ENCODE measurements around the gene DYSF. TPM values are rescaled to one million over a fixed set of nuclear protein-coding genes. Genes with fewer than 3 reads are reported as not detected.
"Not testable (repeated sequence)": the region's sequence is repeated elsewhere in the genome, so short reads cannot be mapped to it uniquely, and the experiment has no call there.

DYSF gene
- 1 to 10 TPM; 1.7 to 5.0 (median 2.6) TPM for total RNA-seq

DNA sequence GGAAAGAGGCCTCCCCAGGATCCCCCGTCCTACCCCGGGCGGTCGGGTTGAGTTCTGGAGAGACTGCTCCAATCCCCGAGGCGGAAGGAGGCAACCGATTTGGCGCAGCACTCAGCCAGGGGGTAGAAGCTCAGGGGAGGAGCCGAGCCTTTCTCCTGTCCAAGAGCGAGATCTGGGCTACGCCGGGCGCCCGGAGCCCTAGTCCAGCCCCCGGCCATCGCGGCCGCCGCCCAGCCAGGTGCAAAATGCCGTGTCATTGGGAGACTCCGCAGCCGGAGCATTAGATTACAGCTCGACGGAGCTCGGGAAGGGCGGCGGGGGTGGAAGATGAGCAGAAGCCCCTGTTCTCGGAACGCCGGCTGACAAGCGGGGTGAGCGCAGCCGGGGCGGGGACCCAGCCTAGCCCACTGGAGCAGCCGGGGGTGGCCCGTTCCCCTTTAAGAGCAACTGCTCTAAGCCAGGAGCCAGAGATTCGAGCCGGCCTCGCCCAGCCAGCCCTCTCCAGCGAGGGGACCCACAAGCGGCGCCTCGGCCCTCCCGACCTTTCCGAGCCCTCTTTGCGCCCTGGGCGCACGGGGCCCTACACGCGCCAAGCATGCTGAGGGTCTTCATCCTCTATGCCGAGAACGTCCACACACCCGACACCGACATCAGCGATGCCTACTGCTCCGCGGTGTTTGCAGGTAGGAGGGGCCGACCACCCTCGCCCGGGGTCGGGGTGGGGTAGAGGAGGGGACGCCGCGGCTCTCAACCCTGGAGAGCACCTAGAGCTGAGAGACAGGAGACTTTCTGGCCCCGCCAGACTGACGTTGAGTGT is at the start of gene DYSF:
Gene DYSF (plus strand): TSS at position 158 of the 817 bp plus-strand sequence.
- under 1% methylated on average over 33 of the region's 66 CpGs for WGBS
- peaks cover 20% of the 10 kb centered on the region for H3K27me3 ChIP-seq
- no peak for DNase-seq (ENCODE audit: low spot score in 2 of 2)

DNA sequence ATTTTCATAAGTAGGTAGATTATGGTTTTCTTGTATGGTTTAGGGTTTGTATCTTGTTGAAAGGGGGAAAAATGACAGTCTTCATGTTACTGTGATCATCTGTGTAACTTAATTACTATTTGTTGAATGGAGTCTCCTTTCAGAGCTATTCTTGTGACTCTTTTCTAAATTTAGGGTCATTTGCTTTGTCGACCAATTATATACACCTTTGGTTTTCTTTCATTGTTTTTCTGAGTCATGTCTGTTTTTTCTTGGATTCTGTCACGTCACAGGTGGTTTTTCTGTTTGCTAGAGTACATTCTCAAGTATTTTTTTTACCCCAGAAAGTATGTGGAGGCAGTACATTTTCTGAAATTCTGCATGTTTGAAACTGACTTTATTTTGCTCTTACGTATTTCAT is 43.8 kb upstream of the DYSF start:
- H3K4me3 ChIP-seq, result no peak overlapping the region
- peaks cover 45% of the 10 kb centered on the region for H3K36me3 ChIP-seq
- TF ChIP-seq, protein P1, sequence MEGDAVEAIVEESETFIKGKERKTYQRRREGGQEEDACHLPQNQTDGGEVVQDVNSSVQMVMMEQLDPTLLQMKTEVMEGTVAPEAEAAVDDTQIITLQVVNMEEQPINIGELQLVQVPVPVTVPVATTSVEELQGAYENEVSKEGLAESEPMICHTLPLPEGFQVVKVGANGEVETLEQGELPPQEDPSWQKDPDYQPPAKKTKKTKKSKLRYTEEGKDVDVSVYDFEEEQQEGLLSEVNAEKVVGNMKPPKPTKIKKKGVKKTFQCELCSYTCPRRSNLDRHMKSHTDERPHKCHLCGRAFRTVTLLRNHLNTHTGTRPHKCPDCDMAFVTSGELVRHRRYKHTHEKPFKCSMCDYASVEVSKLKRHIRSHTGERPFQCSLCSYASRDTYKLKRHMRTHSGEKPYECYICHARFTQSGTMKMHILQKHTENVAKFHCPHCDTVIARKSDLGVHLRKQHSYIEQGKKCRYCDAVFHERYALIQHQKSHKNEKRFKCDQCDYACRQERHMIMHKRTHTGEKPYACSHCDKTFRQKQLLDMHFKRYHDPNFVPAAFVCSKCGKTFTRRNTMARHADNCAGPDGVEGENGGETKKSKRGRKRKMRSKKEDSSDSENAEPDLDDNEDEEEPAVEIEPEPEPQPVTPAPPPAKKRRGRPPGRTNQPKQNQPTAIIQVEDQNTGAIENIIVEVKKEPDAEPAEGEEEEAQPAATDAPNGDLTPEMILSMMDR (IDR thresholded peaks at IDR 0.05), result no peak
- TF ChIP-seq POLR2A (IDR thresholded peaks at IDR 0.05) (no peak), POLR2AphosphoS5 (IDR thresholded peaks at IDR 0.05) (no peak), EP300 (IDR thresholded peaks at IDR 0.05) (no peak)
- H3K9me3 ChIP-seq, result no peaks in the 10 kb centered on the region
- H3K4me1 ChIP-seq, result no peaks in the 10 kb centered on the region
- no peak overlapping the region for H3K27ac ChIP-seq
- no peaks in the 10 kb centered on the region for H3K27me3 ChIP-seq
- DNase-seq (ENCODE audit: low spot score in 2 of 2), result no peak
- WGBS, result 87% methylated on average over 3 of the region's 3 CpGs

More for the DNA sequence above, at the start of gene DYSF:
- Histone ChIP-seq H3K9me3 (no peaks in the 10 kb centered on the region), H3K36me3 (no peaks in the 10 kb centered on the region), H3K4me3 (peak within 1 kb of the TSS; percentile 55), H3K4me1 (peaks cover 24% of the 10 kb centered on the region), H3K27ac (no peak within 1 kb of the TSS)
- TF ChIP-seq POLR2AphosphoS5 (IDR thresholded peaks at IDR 0.05), result no peak
- TF ChIP-seq, protein P1 (IDR thresholded peaks at IDR 0.05), result no peak
- TF ChIP-seq EP300 (IDR thresholded peaks at IDR 0.05), result no peak
- no peak for TF ChIP-seq POLR2A (IDR thresholded peaks at IDR 0.05)

DNA sequence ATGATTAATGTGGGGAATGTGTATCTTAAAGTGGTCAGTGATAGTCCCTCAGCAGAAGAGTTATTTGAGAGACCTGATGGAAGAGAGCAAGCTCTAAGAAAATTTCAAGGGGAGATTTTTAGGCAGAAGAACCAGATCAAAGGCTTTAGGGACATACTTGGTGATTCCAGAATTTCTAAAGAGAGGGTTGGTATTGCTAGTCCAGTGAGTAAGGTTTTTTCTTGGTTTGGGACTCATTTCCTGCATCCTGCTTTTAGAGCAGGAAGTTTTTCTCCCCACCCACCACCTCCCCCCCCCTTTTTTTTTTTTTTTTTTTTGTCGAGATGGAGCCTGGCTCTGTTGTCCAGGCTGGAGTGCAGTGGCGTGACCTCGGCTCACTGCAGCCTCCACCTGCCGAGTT is 42.7 kb upstream of the DYSF start:
- H3K27me3 ChIP-seq, result no peaks in the 10 kb centered on the region
- 93% methylated on average over 4 of the region's 4 CpGs for WGBS
- no peak overlapping the region for H3K4me3 ChIP-seq
- DNase-seq (ENCODE audit: low spot score in 2 of 2), result no peak
- H3K27ac ChIP-seq, result no peak overlapping the region
- no peak for TF ChIP-seq POLR2AphosphoS5 (IDR thresholded peaks at IDR 0.05)
- no peaks in the 10 kb centered on the region for H3K4me1 ChIP-seq
- H3K9me3 ChIP-seq, result no peaks in the 10 kb centered on the region
- peaks cover 35% of the 10 kb centered on the region for H3K36me3 ChIP-seq

DNA sequence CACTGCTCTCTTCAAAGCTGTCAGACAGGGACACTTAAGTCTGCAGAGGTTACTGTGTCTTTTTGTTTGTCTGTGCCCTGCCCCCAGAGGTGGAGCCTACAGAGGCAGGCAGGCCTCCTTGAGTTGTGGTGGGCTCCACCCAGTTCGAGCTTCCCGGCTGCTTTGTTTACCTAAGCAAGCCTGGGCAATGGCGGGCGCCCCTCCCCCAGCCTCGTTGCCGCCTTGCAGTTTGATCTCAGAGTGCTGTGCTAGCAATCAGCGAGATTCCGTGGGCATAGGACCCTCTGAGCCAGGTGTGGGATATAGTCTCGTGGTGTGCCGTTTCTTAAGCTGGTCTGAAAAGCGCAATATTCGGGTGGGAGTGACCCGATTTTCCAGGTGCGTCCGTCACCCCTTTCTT is 36.5 kb upstream of the DYSF start:
- Histone ChIP-seq H3K27ac (peak overlapping the region; percentile 61), H3K4me3 (peak overlapping the region; percentile 36)
- no CpG with 5 or more reads among the region's 15 CpGs for WGBS

GRCh38 chr2:71417300-71418202 is 35.8 kb upstream of the DYSF start:
- DNase-seq (ENCODE audit: low spot score in 2 of 2), result no peak
- H3K4me3 ChIP-seq, result peak overlapping the region; percentile 36
- 42% methylated on average over 8 of the region's 16 CpGs for WGBS
- TF ChIP-seq, protein P1 (IDR thresholded peaks at IDR 0.05), result no peak
- TF ChIP-seq EP300 (IDR thresholded peaks at IDR 0.05) (no peak), POLR2A (IDR thresholded peaks at IDR 0.05) (no peak), POLR2AphosphoS5 (IDR thresholded peaks at IDR 0.05) (no peak)
- H3K4me1 ChIP-seq, result no peaks in the 10 kb centered on the region
- no peaks in the 10 kb centered on the region for H3K27me3 ChIP-seq
- H3K27ac ChIP-seq, result peak overlapping the region; percentile 61
- H3K9me3 ChIP-seq, result no peaks in the 10 kb centered on the region
- no peaks in the 10 kb centered on the region for H3K36me3 ChIP-seq

More for the DNA sequence above, 36.5 kb upstream of the DYSF start:
- not testable (repeated sequence) for H3K4me1 ChIP-seq; H3K9me3 ChIP-seq; DNase-seq (ENCODE audit: low spot score in 2 of 2); H3K27me3 ChIP-seq; H3K36me3 ChIP-seq

DNA sequence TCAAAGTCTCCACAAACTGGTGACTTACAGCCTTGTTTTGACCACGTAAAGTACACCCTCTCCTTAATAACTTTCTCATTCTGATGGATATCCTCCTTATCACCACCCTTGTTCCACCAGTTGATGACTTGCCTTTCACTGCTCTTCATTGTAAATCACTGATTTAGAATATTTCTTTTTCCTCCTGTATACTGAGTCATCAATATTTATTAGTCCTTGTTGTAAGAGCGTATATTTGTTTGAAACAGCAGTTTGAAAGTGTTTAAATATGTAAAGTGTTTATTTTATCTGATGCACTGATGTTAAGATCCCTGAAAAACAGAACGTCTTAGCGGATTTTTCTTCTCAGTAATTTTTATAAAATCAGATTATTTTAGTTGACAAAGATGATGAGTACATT is 34.2 kb upstream of the DYSF start:
- 90% methylated on average over 4 of the region's 4 CpGs for WGBS
- no peak for DNase-seq (ENCODE audit: low spot score in 2 of 2)
- Histone ChIP-seq H3K9me3 (no peaks in the 10 kb centered on the region), H3K36me3 (peaks cover 13% of the 10 kb centered on the region), H3K4me1 (no peaks in the 10 kb centered on the region), H3K27me3 (no peaks in the 10 kb centered on the region), H3K4me3 (no peak overlapping the region), H3K27ac (no peak overlapping the region)
- TF ChIP-seq EP300 (IDR thresholded peaks at IDR 0.05) (no peak), POLR2AphosphoS5 (IDR thresholded peaks at IDR 0.05) (no peak)
